Measurements from ENCODE around the gene USP12.

- TF ChIP-seq CTCF (IDR thresholded peaks at IDR 0.05; ENCODE audit: low read length) (no peak), EZH2 (IDR thresholded peaks at IDR 0.05; ENCODE audit: borderline replicate concordance, low read length) (no peak)
These were observed 39.1 kb downstream of the USP12 start for GRCh38 chr13:27132538-27132937.
